H1 (cell line): Measurements from ENCODE around the gene NRN1. TPM values are rescaled to one million over a fixed set of nuclear protein-coding genes. Genes with fewer than 3 reads are reported as not detected.

Source experiments
- CTCF ChIA-PET: fragments of 300-600 bp; sonication (Branson Sonifier 250); formaldehyde crosslinking; loops from one replicate; lab custom pipeline; 2021; ENCODE audit not compliant: partially characterized antibody; lab: Charles Lee
- POLR2A ChIA-PET: fragments of 300-600 bp; sonication (Branson Sonifier 250); formaldehyde crosslinking; loops from one replicate; lab custom pipeline; 2021; ENCODE audit warnings: inconsistent platforms; ENCODE audit not compliant: partially characterized antibody; lab: Charles Lee
- DNase-seq, 2 experiments: peaks; one replicate each; pipeline versions ENCODE4 v3.0.0 to v3.0.0-alpha.2; 2010 to 2022; ENCODE audit warnings: low spot score in 2 of 2, low read depth in 1 of 2, mixed read lengths in 1 of 2
- FAIRE-seq: peaks from 2 replicates; lab custom pipeline; 2011; peaks lifted over from hg19 to GRCh38; lab: Jason Lieb, UNC
- H2AFZ ChIP-seq: 2 replicates; pipeline ENCODE4 v1.8.1; 2012; ENCODE audit warnings: low read length, inconsistent platforms
- H2AK5ac ChIP-seq: 2 replicates; pipeline ENCODE4 v1.6.1; 2013; ENCODE audit warnings: low read depth, low read length
- H2BK120ac ChIP-seq: replicated peaks from 2 replicates; pipeline ENCODE3; 2013; ENCODE audit warnings: low read depth, low read length, inconsistent platforms
- H2BK12ac ChIP-seq: 2 replicates; pipeline ENCODE4 v1.6.1; 2013; ENCODE audit warnings: low read depth, low read length
- H2BK15ac ChIP-seq: 2 replicates; pipeline ENCODE4 v1.6.1; 2013; ENCODE audit warnings: low read length
- H2BK20ac ChIP-seq: 2 replicates; pipeline ENCODE4 v1.6.1; 2013; ENCODE audit warnings: low read length
- H2BK5ac ChIP-seq: 2 replicates; pipeline ENCODE4 v1.6.1; 2013; ENCODE audit warnings: low read depth, low read length
- H3K14ac ChIP-seq: 2 replicates; pipeline ENCODE4 v1.6.1; 2013; ENCODE audit warnings: inconsistent platforms; ENCODE audit not compliant: insufficient read length
- H3K18ac ChIP-seq: 2 replicates; pipeline ENCODE4 v1.6.1; 2013; ENCODE audit warnings: low read length; ENCODE audit errors: extremely low read depth
- H3K23ac ChIP-seq: 2 replicates; pipeline ENCODE4 v1.6.1; 2013; ENCODE audit warnings: inconsistent platforms; ENCODE audit not compliant: insufficient read length
- H3K23me2 ChIP-seq: 2 replicates; pipeline ENCODE4 v1.6.1; 2013; ENCODE audit warnings: low read depth, low read length
- H3K27ac ChIP-seq: 2 replicates; pipeline ENCODE4 v1.6.1; 2011; ENCODE audit warnings: low read depth, low read length, inconsistent platforms
- H3K27me3 ChIP-seq, 4 experiments: replicated peaks in 1 of 4; 1 replicate in 1 of 4; 2 replicates in 3 of 4; pipeline versions ENCODE4 v1.6.1 to v1.8.1; 2011 to 2013; ENCODE audit warnings: low read length in 3 of 4, mild to moderate bottlenecking in 3 of 4, inconsistent platforms in 2 of 4, mixed read lengths in 2 of 4, moderate library complexity in 1 of 4; ENCODE audit not compliant: control insufficient read depth in 3 of 4, insufficient read depth in 3 of 4; ENCODE audit errors: extremely low read depth in 1 of 4
- H3K36me3 ChIP-seq, 4 experiments: 2 replicates each; pipeline versions ENCODE4 v1.6.1 to v1.8.1; 2011 to 2013; ENCODE audit warnings: mild to moderate bottlenecking in 4 of 4, low read length in 3 of 4, moderate library complexity in 2 of 4, control low read depth in 1 of 4, inconsistent platforms in 1 of 4; ENCODE audit not compliant: insufficient read depth in 4 of 4, control insufficient read depth in 2 of 4
- H3K4ac ChIP-seq: replicated peaks from 2 replicates; pipeline ENCODE3; 2013; ENCODE audit warnings: low read length, low read depth, mixed read lengths, inconsistent platforms; ENCODE audit not compliant: insufficient read length
- H3K4me1 ChIP-seq, 4 experiments: replicated peaks in 1 of 4; 1 replicate in 1 of 4; 2 replicates in 3 of 4; pipeline versions ENCODE4 v1.6.1 to v1.8.1; 2011 to 2013; ENCODE audit warnings: low read length in 3 of 4, inconsistent platforms in 2 of 4, mixed read lengths in 1 of 4; ENCODE audit not compliant: insufficient read depth in 4 of 4, control insufficient read depth in 3 of 4
- H3K4me2 ChIP-seq, 2 experiments: 2 replicates each; pipeline versions ENCODE4 v1.6.1 to v1.8.1; 2011 to 2013; ENCODE audit warnings: low read depth in 2 of 2, low read length in 2 of 2, control low read depth in 1 of 2, inconsistent platforms in 1 of 2, mild to moderate bottlenecking in 1 of 2; ENCODE audit not compliant: insufficient read depth in 1 of 2
- H3K4me3 ChIP-seq, 4 experiments: fragments of 200-600, 300-600 bp in 1 of 4; sonication (generic), shearing (Covaris generic), sonication (Bioruptor Twin) in 1 of 4; 2 replicates each; pipeline versions ENCODE4 v1.5.1 to v1.8.1; 2011 to 2016; ENCODE audit warnings: low read length in 4 of 4, low read depth in 3 of 4, control low read depth in 2 of 4, inconsistent platforms in 2 of 4, mild to moderate bottlenecking in 2 of 4, mixed read lengths in 1 of 4, moderate library complexity in 1 of 4; ENCODE audit not compliant: insufficient read depth in 2 of 4; ENCODE audit errors: extremely low read depth in 1 of 4
- H3K56ac ChIP-seq: replicated peaks from 2 replicates; pipeline ENCODE3; 2013; ENCODE audit warnings: low read depth, mild to moderate bottlenecking, mixed read lengths, low read length, inconsistent platforms; ENCODE audit not compliant: insufficient read length
- H3K79me1 ChIP-seq: 2 replicates; pipeline ENCODE4 v1.6.1; 2013; ENCODE audit warnings: low read depth, low read length, control low read depth
- H3K79me2 ChIP-seq, 2 experiments: 2 replicates each; pipeline versions ENCODE4 v1.6.1 to v1.8.1; 2012 to 2013; ENCODE audit warnings: low read length in 2 of 2, mild to moderate bottlenecking in 2 of 2, inconsistent platforms in 1 of 2; ENCODE audit not compliant: insufficient read depth in 2 of 2, control insufficient read depth in 1 of 2
- H3K9ac ChIP-seq, 4 experiments: replicated peaks in 1 of 4; 1 replicate in 1 of 4; 2 replicates in 3 of 4; pipeline versions ENCODE4 v1.6.1 to v1.8.1; 2011 to 2013; ENCODE audit warnings: low read depth in 3 of 4, low read length in 3 of 4, control low read depth in 2 of 4, mild to moderate bottlenecking in 2 of 4, moderate library complexity in 2 of 4, inconsistent platforms in 1 of 4; ENCODE audit errors: extremely low read depth in 1 of 4
- H3K9me3 ChIP-seq, 2 experiments: 2 replicates each; pipeline versions ENCODE4 v1.6.1 to v1.8.1; 2012 to 2013; ENCODE audit warnings: mild to moderate bottlenecking in 2 of 2, moderate library complexity in 2 of 2, control low read depth in 1 of 2, inconsistent platforms in 1 of 2, low read depth in 1 of 2, low read length in 1 of 2, mixed read lengths in 1 of 2; ENCODE audit not compliant: insufficient read depth in 2 of 2
- H4K20me1 ChIP-seq, 2 experiments: replicated peaks in 1 of 2; 2 replicates each; pipeline versions ENCODE3 to v1.8.1; 2011 to 2013; ENCODE audit warnings: inconsistent platforms in 2 of 2, low read length in 2 of 2, mild to moderate bottlenecking in 1 of 2; ENCODE audit not compliant: insufficient read depth in 2 of 2, control insufficient read depth in 1 of 2
- H4K5ac ChIP-seq: 2 replicates; pipeline ENCODE4 v1.6.1; 2013; ENCODE audit warnings: low read length, low read depth, mixed read lengths, inconsistent platforms; ENCODE audit not compliant: insufficient read length
- H4K8ac ChIP-seq: 2 replicates; pipeline ENCODE4 v1.8.0; 2013; ENCODE audit warnings: mild to moderate bottlenecking, moderate library complexity, low read length, inconsistent platforms; ENCODE audit not compliant: insufficient read depth; ENCODE audit errors: extremely low read depth
- H4K91ac ChIP-seq: replicated peaks from 2 replicates; pipeline ENCODE3; 2013; ENCODE audit warnings: low read length, mixed read lengths, inconsistent platforms; ENCODE audit not compliant: insufficient read length
- BRCA1 ChIP-seq: IDR thresholded peaks from 2 replicates; pipeline ENCODE4 v1.6.1; 2012; ENCODE audit warnings: low read depth, low read length, improper control_type of control experiment
- E2F6 ChIP-seq: IDR thresholded peaks from 2 replicates; pipeline ENCODE4 v1.6.1; 2012; ENCODE audit warnings: inconsistent platforms
- FOSL1 ChIP-seq: IDR thresholded peaks from 2 replicates; pipeline ENCODE4 v1.6.1; 2011; ENCODE audit warnings: mild to moderate bottlenecking, low read depth, low read length, moderate library complexity; ENCODE audit not compliant: insufficient read depth
- KDM4A ChIP-seq: IDR thresholded peaks from one replicate; pipeline ENCODE4 v1.7.1; 2012; ENCODE audit warnings: low read depth, mild to moderate bottlenecking, moderate library complexity, low read length, inconsistent platforms; ENCODE audit not compliant: severe bottlenecking
- MAX ChIP-seq: IDR thresholded peaks from 2 replicates; pipeline ENCODE4 v1.6.1; 2012; ENCODE audit warnings: inconsistent platforms
- NRF1 ChIP-seq: IDR thresholded peaks from 2 replicates; pipeline ENCODE4 v1.6.1; 2011; ENCODE audit warnings: mild to moderate bottlenecking, low read depth, low read length, improper control_type of control experiment
- PHF8 ChIP-seq: fragments of 200-600 bp; sonication (generic); conservative IDR thresholded peaks from 2 replicates; pipeline ENCODE4 v1.7.1; 2012; ENCODE audit warnings: low read depth, mild to moderate bottlenecking, inconsistent platforms, low read length, moderate library complexity
- POLR2AphosphoS5 ChIP-seq: IDR thresholded peaks from 2 replicates; pipeline ENCODE4 v1.6.1; 2011; ENCODE audit warnings: low read depth, low read length
- POU5F1 ChIP-seq: IDR thresholded peaks from 2 replicates; pipeline ENCODE4 v1.6.1; 2011; ENCODE audit warnings: low read depth, mild to moderate bottlenecking, low read length, moderate library complexity
- RFX5 ChIP-seq: IDR thresholded peaks from 2 replicates; pipeline ENCODE4 v1.6.1; 2011; ENCODE audit warnings: low read depth, low read length, improper control_type of control experiment, borderline replicate concordance
- SIX5 ChIP-seq: IDR thresholded peaks from 2 replicates; pipeline ENCODE4 v1.6.1; 2011; ENCODE audit warnings: mild to moderate bottlenecking, low read depth, low read length
- SUZ12 ChIP-seq: fragments of 200-600 bp; sonication (generic); IDR thresholded peaks from 2 replicates; pipeline ENCODE4 v1.6.1; 2012; ENCODE audit warnings: mild to moderate bottlenecking, inconsistent platforms, low read length, moderate library complexity, mixed read lengths
- TEAD4 ChIP-seq: IDR thresholded peaks from 2 replicates; pipeline ENCODE4 v1.6.1; 2012; ENCODE audit warnings: low read depth, low read length, inconsistent platforms, mixed read lengths
- YY1 ChIP-seq: IDR thresholded peaks from 2 replicates; pipeline ENCODE4 v1.6.1; 2011; ENCODE audit warnings: low read depth, mild to moderate bottlenecking, low read length
- ZNF274 ChIP-seq: IDR thresholded peaks from 2 replicates; pipeline ENCODE4 v1.7.0; 2012; ENCODE audit warnings: low read length, borderline replicate concordance; ENCODE audit errors: extremely low read depth
- WGBS, 2 experiments: shearing (Covaris generic) in 1 of 2; methylation state at CpG; one replicate each; pipeline versions ENCODE4 v1.1.6 to v1.1.7; 2013 to 2015; ENCODE audit warnings: low lambda C conversion rate in 2 of 2, mixed read lengths in 2 of 2, inconsistent platforms in 1 of 2, low coverage in 1 of 2, missing lambda C conversion rate in 1 of 2; ENCODE audit not compliant: insufficient replicate concordance in 2 of 2, insufficient coverage in 1 of 2, insufficient read length in 1 of 2; ENCODE audit errors: extremely low coverage in 1 of 2, missing lambda C conversion rate in 1 of 2; 5-methylcytosine and 5-hydroxymethylcytosine counted together
- polyA plus RNA-seq, 7 experiments: library from polyadenylated mRNA; depleted of rRNA in 3 of 7; stranded (reverse) in 5 of 7; unstranded in 2 of 7; fragments of >200 nt in 5 of 7; fragments of 200-250 nt in 2 of 7; gene quantifications; 1 replicate in 5 of 7; 2 replicates in 1 of 7; 4 replicates in 1 of 7; pipeline versions ENCODE4 v1.2.1 to v1.2.3, GENCODE V29; 2011 to 2013; ENCODE audit warnings: missing spikeins in 2 of 7, mixed read lengths in 2 of 7
- total RNA-seq: library from RNA; stranded (reverse); fragmentation: NEBNext Ultra II Directional; extraction: Animal tissue kit (Norgen Biotek cat#: 25700); gene quantifications from 2 replicates; pipeline ENCODE4 v1.2.1, GENCODE V29; 2021

NRN1 gene
- total and polyA plus RNA-seq, 2 of the 8 experiments (the other 6 are each of a cell fraction or from before 2014, with no cell fraction given) = 0.06 to 0.26 TPM

DNA sequence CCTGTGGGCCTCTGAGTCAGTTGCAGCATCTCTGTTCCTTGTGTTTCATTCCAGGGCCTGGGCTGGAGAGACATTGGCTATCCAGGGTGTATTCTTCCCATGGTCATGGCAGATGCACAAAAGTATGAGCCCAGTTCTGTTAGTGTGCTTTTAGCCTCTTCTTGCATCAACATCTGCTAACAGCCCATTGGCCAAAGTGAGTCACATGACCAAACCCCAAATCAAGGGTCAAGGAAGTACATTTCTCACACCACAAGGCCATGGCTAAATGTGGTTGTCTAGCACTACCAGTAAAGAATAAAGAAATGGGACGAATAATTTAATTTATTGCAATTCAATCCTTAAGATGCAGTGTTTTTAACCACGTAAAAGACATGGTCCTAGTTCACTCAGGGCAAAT lies 43.9 kb downstream of the NRN1 start:
- Histone ChIP-seq H3K36me3 (no peaks in the 10 kb centered on the region), H3K9ac (no peak overlapping the region), H3K23ac (no peak overlapping the region), H3K23me2 (no peaks in the 10 kb centered on the region), H2BK12ac (no peak overlapping the region), H2BK120ac (no peak overlapping the region), H3K79me1 (no peaks in the 10 kb centered on the region), H3K27me3 (no peaks in the 10 kb centered on the region), H3K18ac (no peak overlapping the region), H2AK5ac (no peak overlapping the region), H4K91ac (no peak overlapping the region), H3K4ac (no peak overlapping the region), H4K5ac (no peak overlapping the region), H3K9me3 (no peaks in the 10 kb centered on the region), H3K14ac (no peak overlapping the region), H2AFZ (no peak overlapping the region), H4K20me1 (no peaks in the 10 kb centered on the region), H3K4me2 (no peak overlapping the region), H2BK15ac (no peak overlapping the region), H3K4me3 (no peak overlapping the region), H2BK20ac (no peak overlapping the region), H3K56ac (no peak overlapping the region), H2BK5ac (no peak overlapping the region), H3K27ac (no peak overlapping the region), H4K8ac (no peak overlapping the region), H3K4me1 (no peaks in the 10 kb centered on the region), H3K79me2 (no peaks in the 10 kb centered on the region)
- POLR2A ChIA-PET = no interaction called here
- DNase-seq = no peak
- WGBS, 2 experiments = 90% methylated on average over 2 of the region's 2 CpGs; no CpG with 5 or more reads in 1 of the 2 experiments
- CTCF ChIA-PET = no interaction called here
- FAIRE-seq = no peak
- TF ChIP-seq SUZ12 (no peak), SIX5 (no peak), TEAD4 (no peak), NRF1 (no peak), POU5F1 (no peak), POLR2AphosphoS5 (no peak), KDM4A (no peak), BRCA1 (no peak), PHF8 (no peak), ZNF274 (no peak), MAX (no peak), FOSL1 (no peak), E2F6 (no peak), RFX5 (no peak), YY1 (no peak)
